K562 (cell line): ENCODE data around the gene ADAMTS7. TPM values are rescaled to one million over a fixed set of nuclear protein-coding genes. Genes with fewer than 3 reads are reported as not detected.

ENCODE experiments used
- ATAC-seq: fragments of 200-7000 bp; cut with Tn5 transposase; 3 replicates; pipeline ENCODE4 v1.9.1; 2020; ENCODE audit warnings: moderate library complexity
- BruUV-seq: library from RNA; stranded (reverse); fragments of 400-500 nt; replicated peaks from 2 replicates; lab custom pipeline; 2021; lab: Mats Ljungman, UMichigan
- CTCF ChIA-PET: fragments of 300-600 bp; formaldehyde crosslinking; extraction: SDS; loops from one replicate; lab custom pipeline; 2021; ENCODE audit warnings: low intra/inter-chr PET ratio; lab: Yijun Ruan, JAX
- POLR2A ChIA-PET: fragments of 300-600, 350-650 bp; sonication (Branson Sonifier 250); formaldehyde crosslinking; extraction: SDS; loops from one replicate; lab custom pipeline; 2021; ENCODE audit warnings: antibody characterized with exemption, inconsistent platforms; lab: Yijun Ruan, JAX
- DNase-seq, 4 experiments: peaks; one replicate each; pipeline versions ENCODE4 v3.0.0 to v3.0.0-alpha.2; 2011 to 2018; ENCODE audit warnings: low spot score in 3 of 4, mixed read lengths in 3 of 4; ENCODE audit errors: extremely low read depth in 1 of 4
- FAIRE-seq: peaks from 2 replicates; lab custom pipeline; 2011; peaks lifted over from hg19 to GRCh38; lab: Jason Lieb, UNC
- H2AFZ ChIP-seq: 2 replicates; pipeline ENCODE4 v1.6.0; 2011; ENCODE audit warnings: low read depth, low read length, control low read depth, inconsistent platforms
- H3K27ac ChIP-seq: fragments of 200-600 bp; 3 replicates; pipeline ENCODE4 v1.8.0; 2011; ENCODE audit warnings: low read depth, mild to moderate bottlenecking, control low read depth, inconsistent platforms, low read length, moderate library complexity, mixed read lengths; ENCODE audit errors: extremely low read depth
- H3K27me3 ChIP-seq, 2 experiments: fragments of 300-600 bp in 1 of 2; 2 replicates in 1 of 2; 3 replicates in 1 of 2; pipeline versions ENCODE4 v1.6.0 to v1.8.0; 2011; ENCODE audit warnings: inconsistent platforms in 2 of 2, low read length in 2 of 2, mild to moderate bottlenecking in 1 of 2, mixed read lengths in 1 of 2, moderate library complexity in 1 of 2; ENCODE audit not compliant: control insufficient read depth in 2 of 2, insufficient read depth in 2 of 2
- H3K36me3 ChIP-seq: fragments of 300-600 bp; 3 replicates; pipeline ENCODE4 v1.8.0; 2011; ENCODE audit warnings: mild to moderate bottlenecking, low read length, inconsistent platforms; ENCODE audit not compliant: control insufficient read depth, insufficient read depth
- H3K4me1 ChIP-seq, 2 experiments: fragments of 200-600 bp in 1 of 2; replicated peaks in 1 of 2; 2 replicates in 1 of 2; 3 replicates in 1 of 2; pipeline versions ENCODE4 v1.5.1 to v1.8.0; 2011; ENCODE audit warnings: inconsistent platforms in 2 of 2, low read length in 2 of 2, mild to moderate bottlenecking in 1 of 2, mixed read lengths in 1 of 2, moderate library complexity in 1 of 2; ENCODE audit not compliant: control insufficient read depth in 2 of 2, insufficient read depth in 2 of 2
- H3K4me2 ChIP-seq: 2 replicates; pipeline ENCODE4 v1.6.1; 2011; ENCODE audit warnings: low read length, control low read depth, inconsistent platforms, mixed read lengths; ENCODE audit not compliant: insufficient read depth
- H3K4me3 ChIP-seq: fragments of 200-600 bp; sonication (generic), shearing (Covaris generic); 2 replicates; pipeline ENCODE4 v1.5.1; 2016; ENCODE audit warnings: control low read depth, inconsistent platforms
- H3K79me2 ChIP-seq: fragments of 200-600 bp; 3 replicates; pipeline ENCODE4 v1.8.0; 2011; ENCODE audit warnings: low read length, inconsistent platforms; ENCODE audit not compliant: control insufficient read depth, insufficient read depth
- H3K9ac ChIP-seq, 2 experiments: 2 replicates each; pipeline versions ENCODE4 v1.6.0 to v1.6.1; 2011; ENCODE audit warnings: low read depth in 2 of 2, low read length in 2 of 2, control low read depth in 1 of 2, inconsistent platforms in 1 of 2, mild to moderate bottlenecking in 1 of 2, mixed read lengths in 1 of 2; ENCODE audit not compliant: insufficient read depth in 1 of 2
- H3K9me1 ChIP-seq: one replicate; pipeline ENCODE4 v1.6.0; 2011; ENCODE audit warnings: inconsistent platforms, mild to moderate bottlenecking, low read length, moderate library complexity; ENCODE audit not compliant: control insufficient read depth, insufficient read depth
- H3K9me3 ChIP-seq: replicated peaks from 2 replicates; pipeline ENCODE4 v1.5.1; 2011; ENCODE audit warnings: low read depth, low read length, inconsistent platforms; ENCODE audit not compliant: control insufficient read depth, insufficient read depth
- H4K20me1 ChIP-seq: replicated peaks from 2 replicates; pipeline ENCODE4 v1.6.1; 2011; ENCODE audit warnings: low read length, inconsistent platforms, mixed read lengths; ENCODE audit not compliant: control insufficient read depth, insufficient read depth
- FOSL1 ChIP-seq: fragments of 200-800 bp; sonication (Bioruptor generic); conservative IDR thresholded peaks from 2 replicates; pipeline ENCODE4 v1.6.1; 2016; ENCODE audit warnings: missing genetic modification characterization, missing compliant biosample characterization
- HSF4 ChIP-seq: fragments of 250-450 bp; sonication (Bioruptor Pico); IDR thresholded peaks from 2 replicates; pipeline ENCODE4 v2.1.2; 2022; ENCODE audit warnings: mild to moderate bottlenecking, moderate library complexity, borderline replicate concordance
- PRMT5 ChIP-seq: sonication (generic); formaldehyde crosslinking; IDR thresholded peaks from 2 replicates; pipeline ENCODE4 v1.5.0; 2020; ENCODE audit warnings: missing genetic modification reagents
- REST ChIP-seq, 2 experiments: fragments of 450-650 bp; formaldehyde crosslinking in 1 of 2; IDR thresholded peaks; 2 replicates each; pipeline versions ENCODE4 v1.4.0 to v1.6.1; 2014 to 2020; ENCODE audit warnings: mild to moderate bottlenecking in 2 of 2, borderline replicate concordance in 1 of 2, low read depth in 1 of 2
- SMARCA4 ChIP-seq: fragments of 450-650 bp; IDR thresholded peaks from 2 replicates; pipeline ENCODE4 v1.6.1; 2016
- ZBTB7A ChIP-seq: IDR thresholded peaks from 2 replicates; pipeline ENCODE4 v1.6.1; 2011; ENCODE audit warnings: low read depth, mild to moderate bottlenecking, low read length, moderate library complexity, borderline replicate concordance; ENCODE audit not compliant: control insufficient read depth
- in situ Hi-C: fragments of 300-500 bp; cut with MboI; formaldehyde crosslinking; loops from 4 replicates; pipeline ENCODE4 v1.15.0; 2018; ENCODE audit warnings: inconsistent platforms, mixed read lengths
- intact Hi-C: fragments of 100-400 bp; cut with micrococcal nuclease; formaldehyde crosslinking; loops from 2 replicates; pipeline ENCODE4 v1.14.2; 2022
- polyA plus RNA-seq, 8 experiments: library from polyadenylated mRNA; depleted of rRNA in 4 of 8; stranded (reverse) in 5 of 8; unstranded in 3 of 8; fragments of >200 nt; fragmentation: Nextera tagmentation in 2 of 8; fragmentation: Illumina TruSeq in 1 of 8; extraction: Ambion mirVana in 2 of 8; extraction: Trizol in 1 of 8; gene quantifications; 2 replicates each; pipeline versions ENCODE4 v1.2.1 to v1.2.3, GENCODE V29; 2011 to 2014; ENCODE audit warnings: inconsistent platforms in 1 of 8, missing spikeins in 1 of 8
- total RNA-seq, 7 experiments: library from RNA; depleted of rRNA in 6 of 7; stranded (reverse); fragments of >200 nt in 6 of 7; fragmentation: Illumina TruSeq in 2 of 7; extraction: Trizol in 2 of 7; gene quantifications; 2 replicates each; pipeline versions ENCODE4 v1.2.1 to v1.2.3, GENCODE V29; 2011 to 2021; ENCODE audit warnings: low replicate concordance in 1 of 7

Gene ADAMTS7
- total and polyA plus RNA-seq, 9 of the 15 experiments (the other 6 are each of a cell fraction or from before 2014, with no cell fraction given): 0.05 to 0.07 TPM; not detected in 7

DNA sequence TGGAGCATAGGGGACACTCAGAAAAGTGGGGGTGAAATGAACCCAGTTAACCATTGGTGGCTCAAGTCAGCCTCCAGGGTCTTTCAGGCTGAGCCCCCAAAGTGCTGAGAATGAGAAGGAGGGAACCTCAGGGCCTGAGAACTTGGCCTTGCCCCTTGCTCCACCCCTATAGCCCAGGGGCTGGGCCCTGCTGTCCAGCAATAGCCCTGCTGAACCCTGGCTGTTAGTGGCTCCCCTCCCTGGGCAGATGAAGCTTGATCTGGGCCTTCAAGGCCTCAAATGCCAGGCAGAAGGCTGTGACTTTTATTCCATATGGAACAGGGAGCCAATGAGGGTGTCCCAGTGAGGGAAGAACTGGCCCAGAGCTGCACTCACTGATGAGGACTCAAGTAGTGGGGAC, 16.2 kb downstream of the ADAMTS7 start:
- FAIRE-seq (no peak), DNase-seq (no peak), ATAC-seq (peak; percentile 54; the same call in 2 of the 3 replicates)
- Histone ChIP-seq H4K20me1 (peaks cover 11% of the 10 kb centered on the region; the same call in 1 of the 2 replicates), H3K27ac (no peak overlapping the region), H3K9me3 (no peaks in the 10 kb centered on the region), H3K27me3 (peaks cover 7 to 45% of the 10 kb centered on the region in 2 experiments; a peak in 4 of 5 replicates), H3K9me1 (no peaks in the 10 kb centered on the region), H3K9ac (no peak overlapping the region), H3K4me3 (no peak overlapping the region)
- in situ Hi-C loops: no loop called here
- intact Hi-C loops: no loop called here
- ChIA-PET CTCF (no interaction called here), POLR2A (no interaction called here)
- no TSS peak for BruUV-seq
- TF ChIP-seq SMARCA4 (no peak), REST (IDR thresholded peaks at IDR 0.05; ENCODE audit: borderline replicate concordance) (peak; percentile 88), REST (CRISPR knock-in tag; IDR thresholded peaks at IDR 0.05; ENCODE audit: low read depth) (peak; percentile 61; the same call in 1 of the 2 replicates), FOSL1 (tag) (no peak), PRMT5 (CRISPR knock-in tag) (peak; percentile 38; the same call in 1 of the 2 replicates), ZBTB7A (0 out of 2 replicates have a peak, but pooled peaks have one; percentile 21), HSF4 (CRISPR knock-in tag) (no peak)
- TF ChIP-seq, all 486 proteins: peak for 3
- Histone ChIP-seq H3K4me2 (no peak overlapping the region), H3K79me2 (no peaks in the 10 kb centered on the region), H3K36me3 (no peaks in the 10 kb centered on the region), H3K4me1 (0 out of 5 replicates have a peak, but pooled peaks cover 0 to 1% of the 10 kb centered on the region in 2 experiments), H2AFZ (no peak overlapping the region)
